HG02610 (cell line): ENCODE measurements around the gene MICAL3.

ENCODE experiments used
- ATAC-seq: cut with Tn5 transposase; IDR thresholded peaks from one replicate; pipeline ENCODE4 v1.9.1; 2021; ENCODE audit warnings: mild to moderate bottlenecking, moderate library complexity; ENCODE audit not compliant: unreplicated experiment

The MICAL3 gene

DNA sequence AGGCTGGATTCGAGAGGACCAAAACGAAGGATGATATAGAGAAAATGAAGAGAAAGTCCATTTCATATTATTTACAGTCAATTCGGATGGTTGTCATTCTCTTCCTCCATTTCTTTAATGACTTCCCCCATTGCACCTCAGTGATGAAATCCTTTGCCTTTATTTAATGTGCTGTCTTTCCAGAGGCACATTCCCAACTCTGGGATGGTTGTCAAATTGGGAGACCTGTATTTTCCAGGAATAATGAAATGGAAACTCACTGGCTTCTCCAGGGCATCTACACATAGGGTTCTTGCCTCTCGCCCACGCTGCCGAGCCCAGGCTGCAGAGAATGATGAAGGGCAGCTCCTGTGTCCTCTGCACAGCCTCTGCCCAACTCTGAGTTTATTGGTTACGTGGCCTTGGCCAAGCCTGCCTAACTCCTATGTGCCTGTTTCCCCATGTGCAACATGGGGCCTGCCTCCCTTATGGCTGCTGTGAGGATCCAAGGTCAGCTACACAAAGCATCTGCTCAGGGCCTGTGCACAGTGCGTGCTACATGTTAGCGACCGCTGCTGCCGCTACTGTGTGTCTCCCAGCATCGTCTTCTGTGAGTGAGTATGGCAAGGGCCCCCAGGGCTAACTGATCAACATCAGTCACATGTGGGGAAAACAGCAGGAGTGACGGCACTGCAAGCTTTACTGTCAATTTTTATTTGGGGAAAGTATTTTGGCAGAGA lies 168.6 kb downstream of the MICAL3 start:
- no peak for ATAC-seq

DNA sequence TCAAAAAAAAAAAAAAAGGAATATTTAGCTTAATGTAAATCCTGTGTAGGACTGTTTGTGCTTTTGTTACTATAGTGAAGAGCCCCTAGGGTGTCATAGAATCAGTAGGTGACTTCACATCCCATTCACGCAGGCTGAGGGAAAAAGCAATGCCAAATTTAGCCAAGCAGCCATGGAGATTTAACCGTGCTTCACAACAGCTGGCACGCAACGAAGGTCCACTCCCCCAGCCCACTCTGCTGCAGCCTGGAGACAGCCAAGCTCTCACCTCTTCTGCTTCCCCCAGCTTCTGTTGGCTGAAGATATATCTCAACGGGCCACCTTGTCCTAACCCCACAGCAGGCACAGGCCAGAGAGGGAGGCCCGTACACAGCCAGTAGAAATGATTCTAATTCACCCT lies 171.3 kb downstream of the MICAL3 start:
- ATAC-seq = no peak

- ATAC-seq = no peak
These were observed 172.6 kb downstream of the MICAL3 start for GRCh38 chr22:17851759-17852158.

- no peak for ATAC-seq
These were observed 176.8 kb downstream of the MICAL3 start for GRCh38 chr22:17847360-17848078.

GRCh38 chr22:17846326-17846992 lies 177.9 kb downstream of the MICAL3 start:
- ATAC-seq = no peak

- no peak for ATAC-seq
These were observed 178.6 kb downstream of the MICAL3 start for GRCh38 chr22:17845790-17846189.

GRCh38 chr22:17845327-17845726 lies 179.0 kb downstream of the MICAL3 start:
- ATAC-seq = no peak

GRCh38 chr22:17844150-17844549 lies 180.2 kb downstream of the MICAL3 start:
- no peak for ATAC-seq

DNA sequence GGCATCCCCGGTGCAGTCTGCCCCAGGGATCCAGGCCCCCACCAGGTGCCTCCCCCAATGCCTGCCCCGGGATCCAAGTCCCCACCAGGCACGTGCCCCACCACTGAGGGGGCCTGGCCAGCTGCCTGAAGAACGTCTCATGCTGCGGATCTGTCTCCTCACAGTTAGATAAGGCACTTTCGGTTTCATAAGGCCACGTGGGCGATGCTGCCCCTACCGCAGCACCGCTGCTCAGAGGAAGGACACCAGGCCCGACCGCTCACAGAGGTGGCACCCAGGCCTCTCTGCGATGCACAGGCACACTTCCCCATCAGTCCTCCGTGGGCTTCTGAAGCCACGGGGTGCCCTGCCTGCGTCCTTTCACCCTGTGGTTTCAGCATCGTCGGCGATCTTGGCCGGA lies 182.0 kb downstream of the MICAL3 start:
- no peak for ATAC-seq

- ATAC-seq = no peak
These were observed 182.5 kb downstream of the MICAL3 start for GRCh38 chr22:17841836-17842235.

DNA sequence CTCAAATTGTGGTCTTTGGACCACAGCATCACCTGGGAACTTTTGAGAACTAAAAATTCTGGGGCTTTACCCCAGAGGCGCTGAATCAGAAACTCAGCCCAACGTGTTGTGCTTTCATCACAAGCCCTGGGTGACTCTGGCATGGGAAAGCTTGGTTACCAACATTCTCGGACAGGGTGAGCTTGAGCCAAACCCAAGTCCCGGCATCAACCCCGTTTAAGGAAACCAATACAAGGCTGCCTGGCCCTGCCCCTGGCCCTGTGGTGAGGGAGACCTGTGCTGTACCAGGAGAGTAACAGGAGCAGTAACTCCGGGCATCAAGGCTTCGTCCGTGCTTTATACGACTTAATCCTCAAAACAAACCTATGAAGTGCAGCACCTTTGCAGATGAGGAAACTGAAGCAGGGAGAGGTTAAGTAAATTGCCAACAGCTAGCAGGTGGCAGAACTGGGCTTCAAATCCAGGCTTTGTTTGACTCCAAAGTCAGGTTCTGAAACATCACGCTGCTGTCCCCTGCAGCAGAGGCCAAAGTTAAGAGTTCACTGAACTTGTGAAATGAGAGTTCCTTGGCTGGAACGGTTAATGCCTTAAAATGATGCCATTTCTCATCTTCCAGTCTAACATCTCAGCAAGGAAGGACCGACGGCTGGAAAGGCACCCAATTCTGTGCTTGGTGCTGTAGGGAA lies 186.0 kb downstream of the MICAL3 start:
- ATAC-seq = no peak

DNA sequence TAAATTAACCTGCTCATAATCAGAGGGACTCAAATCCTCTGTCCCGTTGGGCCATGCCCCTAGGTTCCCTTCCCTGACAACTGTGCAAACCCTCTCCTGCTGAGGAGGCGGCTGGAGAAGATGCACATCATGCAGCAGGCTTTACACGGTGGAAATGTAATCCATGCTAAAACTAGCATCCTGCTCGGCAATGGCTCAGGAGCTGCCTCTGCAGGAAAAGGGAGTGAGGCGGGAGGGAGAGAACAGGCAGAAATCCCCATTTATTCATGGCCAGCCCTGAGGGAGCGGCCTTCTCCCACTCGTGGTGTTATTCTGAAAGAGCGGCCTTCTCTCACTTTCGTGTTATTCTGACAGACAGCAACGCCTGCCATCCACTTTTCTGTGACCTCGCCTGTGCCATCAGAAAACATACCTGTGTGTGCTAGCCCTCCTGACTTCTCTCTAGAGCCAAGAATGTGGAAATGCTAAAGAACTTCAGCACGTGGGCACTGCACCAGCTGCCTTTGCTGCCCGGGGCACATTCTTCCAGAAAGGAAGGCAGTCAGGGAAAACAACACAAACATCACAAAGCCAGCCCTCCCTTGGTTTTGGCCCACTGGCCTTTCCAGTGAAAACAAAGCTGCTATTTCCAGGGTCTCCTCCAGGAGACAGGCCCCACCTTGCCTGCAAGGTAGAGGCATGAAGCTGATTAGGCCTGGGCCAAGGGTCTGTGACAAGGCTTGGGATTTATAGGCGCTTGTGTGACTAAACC lies 187.2 kb downstream of the MICAL3 start:
- no peak for ATAC-seq

GRCh38 chr22:17835256-17835655 lies 189.1 kb downstream of the MICAL3 start:
- no peak for ATAC-seq

DNA sequence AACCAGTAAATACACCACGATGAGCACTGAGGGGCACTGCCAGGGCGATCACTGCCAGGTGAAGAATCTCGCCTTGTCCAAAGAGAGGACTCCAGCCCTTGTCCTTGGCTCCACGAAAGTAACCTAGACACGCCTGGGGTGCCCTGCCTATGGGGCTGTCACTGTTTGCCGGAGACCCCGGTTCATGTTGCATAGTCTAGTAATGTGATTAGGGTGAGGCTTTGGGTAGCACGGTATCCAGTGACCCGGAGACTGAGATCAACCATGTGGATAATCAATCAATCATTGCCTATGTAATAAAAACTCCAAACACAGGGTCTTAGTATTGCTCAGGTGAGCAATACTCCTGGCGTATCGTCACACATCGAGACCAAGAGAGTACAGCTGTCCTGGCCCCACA lies 190.9 kb downstream of the MICAL3 start:
- no peak for ATAC-seq

- no peak for ATAC-seq
These were observed 191.7 kb downstream of the MICAL3 start for GRCh38 chr22:17832665-17833064.

- ATAC-seq = no peak
These were observed 192.7 kb downstream of the MICAL3 start for GRCh38 chr22:17831501-17832251.

DNA sequence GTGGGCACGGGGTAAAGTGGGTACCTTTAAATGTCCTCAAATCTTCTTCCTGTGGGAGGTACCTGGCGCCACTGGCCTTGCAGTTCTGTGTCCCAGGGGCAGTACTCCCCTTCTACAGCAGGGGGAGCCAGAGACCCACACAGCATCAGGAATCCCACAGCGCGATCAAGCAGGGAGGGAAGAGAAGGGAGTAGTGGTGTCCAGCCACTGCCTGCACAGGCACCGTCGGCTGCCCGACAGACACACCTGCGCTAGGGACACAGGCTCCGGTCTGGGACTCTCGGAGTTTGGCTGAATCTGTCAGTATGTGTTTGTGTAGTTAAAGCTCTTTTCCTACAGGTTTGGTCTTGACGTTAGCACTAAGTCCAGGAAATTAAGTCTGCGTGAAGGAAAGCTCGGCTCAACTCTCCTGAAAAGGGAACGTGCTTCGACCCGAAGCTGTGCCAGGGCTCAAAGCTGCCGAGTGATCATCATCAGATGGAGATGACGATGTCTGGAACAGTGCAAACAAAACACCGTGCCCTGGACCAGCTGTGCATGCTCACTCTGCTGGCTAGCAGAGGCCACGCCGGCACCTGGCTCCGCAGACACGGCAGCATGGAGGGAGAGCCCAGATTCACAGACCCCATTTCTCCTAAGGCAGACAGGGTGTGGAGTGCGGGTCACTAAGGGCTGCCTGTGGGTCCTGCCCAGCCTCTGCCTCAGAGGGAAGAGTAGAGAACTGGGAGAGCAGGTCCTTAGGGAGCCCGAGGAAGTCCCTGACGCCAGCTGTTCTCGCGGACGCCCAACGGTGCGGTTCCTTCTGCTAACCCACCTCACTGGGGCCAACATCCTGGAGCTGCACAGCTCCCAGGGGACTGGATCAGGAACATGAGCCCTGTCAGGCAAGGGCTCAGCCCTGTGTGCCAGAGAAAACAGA lies 194.1 kb downstream of the MICAL3 start:
- peak; percentile 73 for ATAC-seq

DNA sequence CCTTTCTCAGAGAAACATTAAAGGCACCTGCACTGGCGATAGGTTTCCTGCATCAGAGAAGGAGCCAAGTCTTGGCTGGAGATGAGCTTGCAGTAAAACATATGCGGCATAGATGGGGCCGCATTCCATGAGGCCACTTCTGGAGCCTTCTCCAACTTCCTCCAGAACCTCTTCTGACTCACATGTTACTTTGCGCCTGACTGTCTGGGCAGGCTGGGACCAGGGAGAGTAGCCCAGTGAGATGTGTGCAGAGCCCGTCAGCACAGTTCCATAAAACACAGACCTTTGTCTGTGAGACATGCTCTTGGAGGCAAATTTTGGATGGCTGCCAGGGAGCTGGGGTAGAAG lies 194.7 kb downstream of the MICAL3 start:
- no peak for ATAC-seq

GRCh38 chr22:17828502-17829080 lies 195.8 kb downstream of the MICAL3 start:
- no peak for ATAC-seq
